ENCODE results near the gene COL6A2.
"Not testable (repeated sequence)": the region's sequence is repeated elsewhere in the genome, so short reads cannot be mapped to it uniquely, and the experiment has no call there.

Gene COL6A2

GRCh38 chr21:46154955-46155513 is 57.1 kb downstream of the COL6A2 start:
- no peak for DNase-seq (ENCODE audit: low read depth in 2 of 2)

GRCh38 chr21:46155514-46156377 is 57.8 kb downstream of the COL6A2 start, which contains the start of gene FTCD:
TSS of gene FTCD (minus strand) at chr21:46155579. CDS start at chr21:46155523, 56 bp downstream.
- no peak for DNase-seq (ENCODE audit: low read depth in 2 of 2)

- DNase-seq (ENCODE audit: low read depth in 2 of 2): no peak
Measured at GRCh38 chr21:46156378-46156645, 58.4 kb downstream of the COL6A2 start.

GRCh38 chr21:46156678-46157077 is 58.8 kb downstream of the COL6A2 start:
- DNase-seq (ENCODE audit: low read depth in 2 of 2): no peak

- no peak for DNase-seq (ENCODE audit: low read depth in 2 of 2)
Measured at GRCh38 chr21:46157396-46157986, 59.6 kb downstream of the COL6A2 start.

GRCh38 chr21:46157987-46158451 is 60.1 kb downstream of the COL6A2 start:
- DNase-seq (ENCODE audit: low read depth in 2 of 2): no peak

GRCh38 chr21:46158666-46159300 is 60.9 kb downstream of the COL6A2 start:
- no peak for DNase-seq (ENCODE audit: low read depth in 2 of 2)

- DNase-seq (ENCODE audit: low read depth in 2 of 2): no peak
Measured at GRCh38 chr21:46159390-46159789, 61.5 kb downstream of the COL6A2 start.

GRCh38 chr21:46159841-46160656 is 62.1 kb downstream of the COL6A2 start:
- DNase-seq (ENCODE audit: low read depth in 2 of 2): no peak

- DNase-seq (ENCODE audit: low read depth in 2 of 2): no peak
Measured at GRCh38 chr21:46160657-46160906, 62.7 kb downstream of the COL6A2 start.

GRCh38 chr21:46160907-46161632 is 63.2 kb downstream of the COL6A2 start:
- DNase-seq (ENCODE audit: low read depth in 2 of 2): no peak

- no peak for DNase-seq (ENCODE audit: low read depth in 2 of 2)
Measured at GRCh38 chr21:46161633-46162592, 64.0 kb downstream of the COL6A2 start.

GRCh38 chr21:46163380-46163779 is 65.5 kb downstream of the COL6A2 start:
- DNase-seq (ENCODE audit: low read depth in 2 of 2): no peak

GRCh38 chr21:46165098-46165497 is 67.2 kb downstream of the COL6A2 start:
- no peak for DNase-seq (ENCODE audit: low read depth in 2 of 2)

- no peak for DNase-seq (ENCODE audit: low read depth in 2 of 2)
Measured at GRCh38 chr21:46168238-46168637, 70.3 kb downstream of the COL6A2 start.

GRCh38 chr21:46168659-46169386 is 70.9 kb downstream of the COL6A2 start:
- no peak for DNase-seq (ENCODE audit: low read depth in 2 of 2)

- DNase-seq (ENCODE audit: low read depth in 2 of 2): not testable (repeated sequence)
Measured at GRCh38 chr21:46170436-46171193, 72.7 kb downstream of the COL6A2 start.

- DNase-seq (ENCODE audit: low read depth in 2 of 2): no peak
Measured at GRCh38 chr21:46171585-46171984, 73.7 kb downstream of the COL6A2 start.

All from activated CD8-positive, alpha-beta memory T cell treated with anti-CD3 and anti-CD28 coated beads for 4 hours (primary cell).